Lower leg skin (tissue), 4 donors: ENCODE data around the gene GOLGA7B. TPM values are rescaled to one million over a fixed set of nuclear protein-coding genes. Genes with fewer than 3 reads are reported as not detected.

Experiments
- DNase-seq, 2 donors: peaks; one replicate each; pipeline ENCODE4 v3.0.0-alpha.2; 2019; ENCODE audit warnings: low spot score in 2 of 2
- H3K4me3 ChIP-seq: fragments of 200-600 bp; sonication (generic); 2 replicates; pipeline ENCODE4 v1.5.1; 2017; ENCODE audit warnings: mild to moderate bottlenecking, low read depth; ENCODE audit not compliant: poor library complexity, severe bottlenecking
- POLR2A ChIP-seq, 2 donors: fragments of 450-650 bp; IDR thresholded peaks; one replicate each; pipeline ENCODE4 v1.6.1; 2016 to 2017; ENCODE audit warnings: antibody characterized with exemption in 2 of 2, mild to moderate bottlenecking in 1 of 2, moderate library complexity in 1 of 2
- WGBS, 2 donors: methylation state at CpG; one replicate each; pipeline ENCODE4 v1.1.5; 2018; 5-methylcytosine and 5-hydroxymethylcytosine counted together
- intact Hi-C: fragments of 100-400 bp; cut with DNase I; formaldehyde crosslinking; loops from one replicate; pipeline ENCODE4 v1.15.0; 2023; ENCODE audit warnings: low total_unique reads
- total RNA-seq, 4 donors: library from RNA; depleted of rRNA; stranded (reverse); fragments of >200 nt; gene quantifications; one replicate each; pipeline ENCODE4 v1.1.0, GENCODE V29; 2016
- TF ChIP-seq, protein P1 (sequence below), 3 donors: fragments of 450-650 bp; IDR thresholded peaks; one replicate each; pipeline ENCODE4 v1.5.1; 2016; ENCODE audit warnings: antibody characterized with exemption in 3 of 3, mild to moderate bottlenecking in 3 of 3, moderate library complexity in 2 of 3

The GOLGA7B gene
- total RNA-seq, 4 donors from 2014 or later = 7.3 to 17.3 (median 7.8) TPM

DNA sequence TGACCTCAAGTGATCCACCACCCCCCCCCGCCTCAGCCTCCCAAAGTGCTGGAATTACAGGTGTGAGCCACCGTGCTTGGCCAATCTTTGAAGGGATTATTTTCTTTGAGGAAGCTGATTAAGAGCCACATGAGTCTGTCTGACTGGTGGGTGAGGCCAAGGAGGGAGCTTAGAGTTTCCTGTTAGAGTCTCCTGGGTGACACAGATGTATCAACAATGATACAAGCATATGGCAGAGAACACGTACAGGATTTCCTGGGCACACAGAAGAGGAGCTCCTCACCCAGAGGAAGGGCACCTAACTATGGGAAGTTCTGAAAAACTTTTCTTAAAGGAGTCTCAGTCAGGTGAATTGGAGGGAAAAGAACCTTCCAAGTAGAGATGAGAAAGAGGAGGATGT, 69.4 kb downstream of the GOLGA7B start:
- WGBS, 2 donors = 41 to 67% methylated on average over 3 of the region's 3 CpGs
- H3K4me3 ChIP-seq = no peak overlapping the region
- no peak for TF ChIP-seq POLR2A (IDR thresholded peaks at IDR 0.05)
- TF ChIP-seq, protein P1, sequence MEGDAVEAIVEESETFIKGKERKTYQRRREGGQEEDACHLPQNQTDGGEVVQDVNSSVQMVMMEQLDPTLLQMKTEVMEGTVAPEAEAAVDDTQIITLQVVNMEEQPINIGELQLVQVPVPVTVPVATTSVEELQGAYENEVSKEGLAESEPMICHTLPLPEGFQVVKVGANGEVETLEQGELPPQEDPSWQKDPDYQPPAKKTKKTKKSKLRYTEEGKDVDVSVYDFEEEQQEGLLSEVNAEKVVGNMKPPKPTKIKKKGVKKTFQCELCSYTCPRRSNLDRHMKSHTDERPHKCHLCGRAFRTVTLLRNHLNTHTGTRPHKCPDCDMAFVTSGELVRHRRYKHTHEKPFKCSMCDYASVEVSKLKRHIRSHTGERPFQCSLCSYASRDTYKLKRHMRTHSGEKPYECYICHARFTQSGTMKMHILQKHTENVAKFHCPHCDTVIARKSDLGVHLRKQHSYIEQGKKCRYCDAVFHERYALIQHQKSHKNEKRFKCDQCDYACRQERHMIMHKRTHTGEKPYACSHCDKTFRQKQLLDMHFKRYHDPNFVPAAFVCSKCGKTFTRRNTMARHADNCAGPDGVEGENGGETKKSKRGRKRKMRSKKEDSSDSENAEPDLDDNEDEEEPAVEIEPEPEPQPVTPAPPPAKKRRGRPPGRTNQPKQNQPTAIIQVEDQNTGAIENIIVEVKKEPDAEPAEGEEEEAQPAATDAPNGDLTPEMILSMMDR (IDR thresholded peaks at IDR 0.05) = no peak
- intact Hi-C loops = loop anchor here (10.0 kb wide), 1 partner anchor 396 kb away; no protein-coding TSS in a partner anchor
- DNase-seq = no peak

DNA sequence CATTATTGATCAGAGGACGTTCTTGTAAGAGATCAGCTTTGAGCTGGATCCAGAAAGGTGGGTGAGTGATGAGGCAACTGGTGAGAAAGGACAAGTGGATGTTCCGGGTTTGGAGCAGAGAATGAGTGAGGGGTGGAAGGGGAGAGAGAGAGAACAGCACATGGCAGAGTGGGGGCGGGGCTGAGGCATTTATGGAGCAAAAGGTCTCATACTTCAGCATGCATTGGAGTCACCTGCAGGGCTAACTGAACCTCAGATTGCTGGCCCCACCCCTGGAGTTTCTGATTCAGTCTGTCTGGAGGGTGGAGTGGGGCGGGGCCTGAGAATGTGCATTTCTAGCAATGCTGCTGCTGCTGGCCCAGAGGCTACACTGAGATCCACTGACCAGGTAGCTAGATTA, 71.2 kb downstream of the GOLGA7B start:
- no peak overlapping the region for H3K4me3 ChIP-seq
- TF ChIP-seq, protein P1 (IDR thresholded peaks at IDR 0.05) = no peak
- TF ChIP-seq POLR2A (IDR thresholded peaks at IDR 0.05) = no peak
- no peak for DNase-seq
- WGBS, 2 donors = 62 to 63% methylated on average over 4 of the region's 4 CpGs
- intact Hi-C loops = no loop called here

Other genes starting within 250 kb of the GOLGA7B start
- gene MORN4, start 216.3 kb upstream of the GOLGA7B start, total RNA-seq = 1 to 10 TPM; 1.6 to 7.5 (median 2.2) TPM
- gene PI4K2A, start 209.2 kb upstream of the GOLGA7B start, total RNA-seq = 10 to 100 TPM; 30.1 to 38.5 (median 33.3) TPM
- gene AVPI1, start 162.6 kb upstream of the GOLGA7B start, total RNA-seq = 100 to 1,000 TPM; 133 to 169 (median 145) TPM
- gene MARVELD1, start 136.1 kb upstream of the GOLGA7B start, total RNA-seq = 10 to 100 TPM; 22.5 to 50.2 (median 30.3) TPM
- 10 to 100 TPM; 18.7 to 35.0 (median 21.4) TPM for gene ZFYVE27, start 112.7 kb upstream of the GOLGA7B start, total RNA-seq
- 1 to 10 TPM in 2 of 4 donors, under 1 TPM in 2; 0.69 to 4.4 (median 1.4) TPM for gene SFRP5, start 77.8 kb upstream of the GOLGA7B start, total RNA-seq
- 1 to 10 TPM; 1.4 to 3.5 (median 2.3) TPM for gene CRTAC1, start 180.8 kb downstream of the GOLGA7B start, total RNA-seq